Forelimb muscle (tissue), 1 donor: ENCODE data around the gene ITGB5. TPM values are rescaled to one million over a fixed set of nuclear protein-coding genes. Genes with fewer than 3 reads are reported as not detected.
"Not testable (repeated sequence)": the region's sequence is repeated elsewhere in the genome, so short reads cannot be mapped to it uniquely, and the experiment has no call there.

Experiments
- DNase-seq: peaks from one replicate; pipeline ENCODE4 v3.0.0-alpha.2; 2013; ENCODE audit warnings: low read depth
- polyA plus RNA-seq: library from polyadenylated mRNA; unstranded; fragments of 120-200 nt; gene quantifications from one replicate; pipeline ENCODE4 v1.2.1, GENCODE V29; 2013; ENCODE audit not compliant: insufficient read length

ITGB5 gene
- polyA plus RNA-seq, 1 donor: 18.3 TPM

- not testable (repeated sequence) for DNase-seq
Measured at GRCh38 chr3:124757926-124758325, 129.2 kb downstream of the ITGB5 start.

GRCh38 chr3:124752051-124752450 lies 135.1 kb downstream of the ITGB5 start:
- DNase-seq: no peak

GRCh38 chr3:124751501-124751900 lies 135.7 kb downstream of the ITGB5 start:
- no peak for DNase-seq

- DNase-seq: not testable (repeated sequence)
Measured at GRCh38 chr3:124749877-124750276, 137.3 kb downstream of the ITGB5 start.

- DNase-seq: no peak
Measured at GRCh38 chr3:124748560-124749198, 138.5 kb downstream of the ITGB5 start.

- DNase-seq: no peak
Measured at GRCh38 chr3:124747111-124747981, 139.8 kb downstream of the ITGB5 start.

GRCh38 chr3:124745756-124746155 lies 141.4 kb downstream of the ITGB5 start:
- DNase-seq: no peak

GRCh38 chr3:124741027-124741426 lies 146.1 kb downstream of the ITGB5 start:
- DNase-seq: no peak

GRCh38 chr3:124731760-124732159 lies 155.4 kb downstream of the ITGB5 start:
- no peak for DNase-seq

- DNase-seq: no peak
Measured at GRCh38 chr3:124730941-124731297, 156.2 kb downstream of the ITGB5 start.

GRCh38 chr3:124730129-124730940 lies 156.8 kb downstream of the ITGB5 start, which contains the start of gene UMPS:
UMPS (plus strand) TSS chr3:124730452; CDS start chr3:124730472, 20 bp downstream.
- peak; percentile 62 for DNase-seq

GRCh38 chr3:124722589-124722988 lies 164.6 kb downstream of the ITGB5 start:
- no peak for DNase-seq

GRCh38 chr3:124714223-124714853 lies 172.8 kb downstream of the ITGB5 start:
- DNase-seq: peak; percentile 16

Other genes with a start within 250 kb of the ITGB5 start
- 16.7 TPM for gene UMPS, start 156.9 kb downstream of the ITGB5 start, polyA plus RNA-seq
- not detected for gene MUC13, start 47.4 kb upstream of the ITGB5 start, polyA plus RNA-seq
- 27.5 TPM for gene HEG1, start 168.6 kb upstream of the ITGB5 start, polyA plus RNA-seq